Coronary artery (tissue), 2 donors: ENCODE results near the gene CHD9.
A peak's percentile ranks its signal among the peaks of the same experiment; 100 is the strongest.

Experiments
- DNase-seq: peaks from one replicate; pipeline ENCODE4 v3.0.0-alpha.2; 2017; ENCODE audit warnings: low spot score
- H3K27ac ChIP-seq, 2 donors: fragments of 200-600 bp; sonication (generic); one replicate each; pipeline ENCODE4 v1.5.1; 2016 to 2019
- H3K4me3 ChIP-seq: fragments of 200-600 bp; sonication (generic); 2 replicates; pipeline ENCODE4 v1.5.1; 2016; ENCODE audit warnings: mild to moderate bottlenecking, moderate library complexity
- CTCF ChIP-seq: fragments of 200-600 bp; sonication (generic); IDR thresholded peaks from one replicate; pipeline ENCODE4 v1.5.1; 2019; ENCODE audit warnings: antibody characterized with exemption

CHD9 gene

GRCh38 chr16:53201900-53202299 is 147.1 kb downstream of the CHD9 start:
- TF ChIP-seq CTCF = no peak

GRCh38 chr16:53202398-53202797 is 147.6 kb downstream of the CHD9 start:
- no peak for DNase-seq
- H3K4me3 ChIP-seq = no peak overlapping the region
- no peak for TF ChIP-seq CTCF
- H3K27ac ChIP-seq = no peak overlapping the region

More at GRCh38 chr16:53201900-53202299, 147.1 kb downstream of the CHD9 start:
- H3K27ac ChIP-seq = no peak overlapping the region
- DNase-seq = no peak
- H3K4me3 ChIP-seq = no peak overlapping the region

- DNase-seq = peak; percentile 71
- peak overlapping the region; percentile 76 to 86 for H3K27ac ChIP-seq
- peak; percentile 27 for TF ChIP-seq CTCF
- H3K4me3 ChIP-seq = peak overlapping the region; percentile 65
Measured at GRCh38 chr16:53207810-53208752, 153.3 kb downstream of the CHD9 start.

GRCh38 chr16:53209429-53209828 is 154.6 kb downstream of the CHD9 start:
- no peak for DNase-seq
- H3K4me3 ChIP-seq = peak overlapping the region; percentile 65
- no peak for TF ChIP-seq CTCF
- peak overlapping the region in 1 of 2 donors; percentile 76 for H3K27ac ChIP-seq

GRCh38 chr16:53209877-53210276 is 155.1 kb downstream of the CHD9 start:
- no peak for DNase-seq
- peak overlapping the region in 1 of 2 donors; percentile 76 for H3K27ac ChIP-seq
- H3K4me3 ChIP-seq = peak overlapping the region; percentile 65
- no peak for TF ChIP-seq CTCF

GRCh38 chr16:53211253-53211652 is 156.5 kb downstream of the CHD9 start:
- peak overlapping the region; percentile 6 for H3K4me3 ChIP-seq
- no peak for DNase-seq
- TF ChIP-seq CTCF = no peak
- H3K27ac ChIP-seq = no peak overlapping the region

GRCh38 chr16:53212893-53213223 is 158.1 kb downstream of the CHD9 start:
- DNase-seq = no peak
- TF ChIP-seq CTCF = no peak
- H3K4me3 ChIP-seq = peak overlapping the region; percentile 11
- H3K27ac ChIP-seq = peak overlapping the region in 1 of 2 donors; percentile 13
